B cell (primary cell): ENCODE results near the gene OR4D2.

Source experiments
- EZH2 ChIP-seq: IDR thresholded peaks from 2 replicates; pipeline ENCODE4 v1.6.1; 2012; ENCODE audit warnings: borderline replicate concordance, low read depth, mild to moderate bottlenecking, moderate library complexity, low read length; ENCODE audit not compliant: insufficient read depth, poor library complexity, severe bottlenecking
- TF ChIP-seq, protein P1 (sequence below): fragments of 200-600 bp; IDR thresholded peaks from one replicate; pipeline ENCODE4 v1.8.0; 2022; ENCODE audit warnings: antibody characterized with exemption, mild to moderate bottlenecking

DNA sequence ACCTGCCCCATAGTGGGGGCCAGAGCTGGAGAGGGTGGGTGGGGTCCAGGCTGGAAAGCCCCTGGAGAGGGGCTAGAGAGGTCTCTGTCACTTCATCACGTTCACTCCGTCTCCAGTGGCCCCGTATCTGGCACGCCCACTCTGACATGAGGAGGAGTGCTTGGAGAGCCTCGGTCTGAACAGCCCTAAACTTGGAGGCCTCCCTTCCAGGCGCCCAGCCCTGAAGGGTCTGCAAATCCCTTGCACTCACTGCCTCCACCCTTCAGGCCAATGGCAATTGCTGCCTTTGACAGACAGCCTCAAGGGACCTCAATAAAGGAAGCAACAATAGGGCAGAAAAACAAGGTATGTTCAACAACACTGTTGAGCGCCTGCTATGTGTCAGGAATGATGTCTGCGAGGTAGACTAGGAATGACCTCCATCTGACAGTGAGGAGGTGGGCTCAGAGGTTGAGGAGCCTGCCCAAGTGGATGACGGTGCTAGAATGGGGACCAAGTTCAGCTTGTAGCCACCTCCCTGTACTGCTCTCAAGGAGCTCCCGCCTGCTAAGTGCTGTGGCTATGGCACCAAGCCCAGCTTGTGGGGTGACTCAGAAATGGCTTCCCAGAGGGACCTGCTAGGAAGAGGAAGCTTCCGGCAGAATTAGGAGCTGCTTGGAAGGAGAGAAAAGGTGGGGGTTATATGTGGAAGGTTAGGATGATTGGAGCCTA is 22.8 kb downstream of the OR4D2 start:
- TF ChIP-seq, protein P1, sequence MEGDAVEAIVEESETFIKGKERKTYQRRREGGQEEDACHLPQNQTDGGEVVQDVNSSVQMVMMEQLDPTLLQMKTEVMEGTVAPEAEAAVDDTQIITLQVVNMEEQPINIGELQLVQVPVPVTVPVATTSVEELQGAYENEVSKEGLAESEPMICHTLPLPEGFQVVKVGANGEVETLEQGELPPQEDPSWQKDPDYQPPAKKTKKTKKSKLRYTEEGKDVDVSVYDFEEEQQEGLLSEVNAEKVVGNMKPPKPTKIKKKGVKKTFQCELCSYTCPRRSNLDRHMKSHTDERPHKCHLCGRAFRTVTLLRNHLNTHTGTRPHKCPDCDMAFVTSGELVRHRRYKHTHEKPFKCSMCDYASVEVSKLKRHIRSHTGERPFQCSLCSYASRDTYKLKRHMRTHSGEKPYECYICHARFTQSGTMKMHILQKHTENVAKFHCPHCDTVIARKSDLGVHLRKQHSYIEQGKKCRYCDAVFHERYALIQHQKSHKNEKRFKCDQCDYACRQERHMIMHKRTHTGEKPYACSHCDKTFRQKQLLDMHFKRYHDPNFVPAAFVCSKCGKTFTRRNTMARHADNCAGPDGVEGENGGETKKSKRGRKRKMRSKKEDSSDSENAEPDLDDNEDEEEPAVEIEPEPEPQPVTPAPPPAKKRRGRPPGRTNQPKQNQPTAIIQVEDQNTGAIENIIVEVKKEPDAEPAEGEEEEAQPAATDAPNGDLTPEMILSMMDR: no peak
- TF ChIP-seq EZH2: no peak
